GM19452 (cell line): ENCODE measurements around the gene TBC1D20.
"Not testable (repeated sequence)": the region's sequence is repeated elsewhere in the genome, so short reads cannot be mapped to it uniquely, and the experiment has no call there.

ENCODE experiments used
- ATAC-seq: cut with Tn5 transposase; IDR thresholded peaks from one replicate; pipeline ENCODE4 v1.9.1; 2021; ENCODE audit not compliant: unreplicated experiment

The TBC1D20 gene

GRCh38 chr20:402898-403581, 59.3 kb downstream of the TBC1D20 start:
- ATAC-seq, result no peak

GRCh38 chr20:402496-402885, 59.8 kb downstream of the TBC1D20 start:
- ATAC-seq, result no peak

- ATAC-seq, result no peak
These were observed 60.4 kb downstream of the TBC1D20 start for GRCh38 chr20:401682-402495.

GRCh38 chr20:400454-401275, 61.7 kb downstream of the TBC1D20 start:
- ATAC-seq, result no peak

- ATAC-seq, result no peak
These were observed 62.2 kb downstream of the TBC1D20 start for GRCh38 chr20:400128-400453.

- ATAC-seq, result no peak
These were observed 63.1 kb downstream of the TBC1D20 start for GRCh38 chr20:399182-399707.

- ATAC-seq, result no peak
These were observed 64.7 kb downstream of the TBC1D20 start for GRCh38 chr20:397432-398237.

- ATAC-seq, result no peak
These were observed 65.5 kb downstream of the TBC1D20 start for GRCh38 chr20:396619-397431.

- no peak for ATAC-seq
These were observed 66.1 kb downstream of the TBC1D20 start for GRCh38 chr20:396252-396618.

- not testable (repeated sequence) for ATAC-seq
These were observed 69.0 kb downstream of the TBC1D20 start for GRCh38 chr20:393296-393695.

- no peak for ATAC-seq
These were observed 71.2 kb downstream of the TBC1D20 start for GRCh38 chr20:391041-391711.

GRCh38 chr20:389220-389619, 73.1 kb downstream of the TBC1D20 start:
- no peak for ATAC-seq

- ATAC-seq, result no peak
These were observed 74.0 kb downstream of the TBC1D20 start for GRCh38 chr20:388034-388994.

GRCh38 chr20:387520-387919, 74.8 kb downstream of the TBC1D20 start:
- no peak for ATAC-seq

- ATAC-seq, result not testable (repeated sequence)
These were observed 75.7 kb downstream of the TBC1D20 start for GRCh38 chr20:386634-387033.
